Measurements from ENCODE around the gene MAPKAP1. TPM values are rescaled to one million over a fixed set of nuclear protein-coding genes. Genes with fewer than 3 reads are reported as not detected.

MAPKAP1 gene
- total and polyA plus RNA-seq, 9 of the 15 experiments (the other 6 are each of a cell fraction or from before 2014, with no cell fraction given): 2.6 to 82.1 (median 61.1) TPM

- no peak for TF ChIP-seq ZBTB34 (CRISPR knock-in tag; IDR thresholded peaks at IDR 0.05)
- no peak for TF ChIP-seq DDX20 (tag; IDR thresholded peaks at IDR 0.05; ENCODE audit: low read depth)
- TF ChIP-seq EZH2 (IDR thresholded peaks at IDR 0.05; ENCODE audit: borderline replicate concordance, low read depth, low read length): no peak
Observed at GRCh38 chr9:125660557-125660956, 46.5 kb downstream of the MAPKAP1 start (continued).

GRCh38 chr9:125659954-125660353 lies 47.1 kb downstream of the MAPKAP1 start:
- no peak overlapping the region for H3K9ac ChIP-seq (ENCODE audit: insufficient read depth in 1 of 2, low read depth in 2 of 2, low read length in 2 of 2)
- H3K79me2 ChIP-seq (ENCODE audit: control insufficient read depth, insufficient read depth, low read length): no peaks in the 10 kb centered on the region
- no peak for TF ChIP-seq EP300 (IDR thresholded peaks at IDR 0.05; ENCODE audit: low read length)
- no peak for TF ChIP-seq HMG20A (CRISPR knock-in tag; conservative IDR thresholded peaks at IDR 0.05)
- no peak for TF ChIP-seq ELF2 (CRISPR knock-in tag; IDR thresholded peaks at IDR 0.05)
- TF ChIP-seq CLOCK (CRISPR knock-in tag; IDR thresholded peaks at IDR 0.05; ENCODE audit: borderline replicate concordance): no peak
- no peak for TF ChIP-seq ZNF696 (CRISPR knock-in tag; conservative IDR thresholded peaks at IDR 0.05)
- no peak for TF ChIP-seq HMBOX1 (IDR thresholded peaks at IDR 0.05)
- TF ChIP-seq BRD9 (IDR thresholded peaks at IDR 0.05; ENCODE audit: low read depth, partially characterized antibody): no peak
- no peak for TF ChIP-seq NR2F6 (CRISPR knock-in tag; IDR thresholded peaks at IDR 0.05)
- TF ChIP-seq ARID1B (IDR thresholded peaks at IDR 0.05): no peak
- no peak for TF ChIP-seq ZBTB8A (IDR thresholded peaks at IDR 0.05; ENCODE audit: partially characterized antibody)
- TF ChIP-seq SRSF7 (optimal IDR thresholded peaks at IDR 0.05; ENCODE audit: low read depth, low read length): no peak
- TF ChIP-seq TCF7L2 (IDR thresholded peaks at IDR 0.05; ENCODE audit: low read depth, low read length): no peak
- no peaks in the 10 kb centered on the region for H3K9me1 ChIP-seq (ENCODE audit: control insufficient read depth, insufficient read depth, low read length)
- CTCF ChIA-PET (ENCODE audit: low intra/inter-chr PET ratio): no interaction called here
- H4K20me1 ChIP-seq (replicated peaks; ENCODE audit: control insufficient read depth, insufficient read depth, low read length): no peaks in the 10 kb centered on the region
- DNase-seq (ENCODE audit: extremely low read depth in 1 of 4, low spot score in 3 of 4) (no peak), ATAC-seq (no peak), FAIRE-seq (no peak)
- intact Hi-C loops (cut with micrococcal nuclease) (no loop called here), in situ Hi-C loops (cut with MboI) (no loop called here)
- H3K27me3 ChIP-seq (ENCODE audit: control insufficient read depth in 2 of 2, insufficient read depth in 2 of 2, low read length in 2 of 2): no peaks in the 10 kb centered on the region
- no peaks in the 10 kb centered on the region for H3K9me3 ChIP-seq (replicated peaks; ENCODE audit: control insufficient read depth, insufficient read depth, low read depth, low read length)
- H3K4me3 ChIP-seq: no peak overlapping the region
- 51% methylated on average over 4 of the region's 4 CpGs for WGBS (ENCODE audit: insufficient coverage, low coverage, missing lambda C conversion rate)
- POLR2A ChIA-PET: interaction anchor here (0.6 kb wide), 1 partner anchor 288 kb away, joined by 3 read pairs; no protein-coding TSS in a partner anchor
- H3K27ac ChIP-seq (ENCODE audit: extremely low read depth, low read depth, low read length): no peak overlapping the region
- peaks cover 18% of the 10 kb centered on the region; the same call in 1 of the 3 replicates for H3K36me3 ChIP-seq (ENCODE audit: control insufficient read depth, insufficient read depth, low read length)
- no peak overlapping the region for H2AFZ ChIP-seq (ENCODE audit: low read depth, low read length)
- no peak overlapping the region for H3K4me2 ChIP-seq (ENCODE audit: insufficient read depth, low read length)
- no TSS peak for BruUV-seq (replicated peaks)
- no peaks in the 10 kb centered on the region for H3K4me1 ChIP-seq (replicated peaks in 1 of 2; ENCODE audit: control insufficient read depth in 2 of 2, insufficient read depth in 2 of 2, low read length in 2 of 2)

Measured in K562 (cell line).